NCI-H1092 (cell line): ENCODE results near the gene IP6K2.
"Not testable (repeated sequence)": the region's sequence is repeated elsewhere in the genome, so short reads cannot be mapped to it uniquely, and the experiment has no call there.

Source experiments
- DNase-seq: peaks from one replicate; lab custom pipeline; 2025; lab: John Stamatoyannopoulos, UW

IP6K2 gene, protein sequence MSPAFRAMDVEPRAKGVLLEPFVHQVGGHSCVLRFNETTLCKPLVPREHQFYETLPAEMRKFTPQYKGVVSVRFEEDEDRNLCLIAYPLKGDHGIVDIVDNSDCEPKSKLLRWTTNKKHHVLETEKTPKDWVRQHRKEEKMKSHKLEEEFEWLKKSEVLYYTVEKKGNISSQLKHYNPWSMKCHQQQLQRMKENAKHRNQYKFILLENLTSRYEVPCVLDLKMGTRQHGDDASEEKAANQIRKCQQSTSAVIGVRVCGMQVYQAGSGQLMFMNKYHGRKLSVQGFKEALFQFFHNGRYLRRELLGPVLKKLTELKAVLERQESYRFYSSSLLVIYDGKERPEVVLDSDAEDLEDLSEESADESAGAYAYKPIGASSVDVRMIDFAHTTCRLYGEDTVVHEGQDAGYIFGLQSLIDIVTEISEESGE

DNA sequence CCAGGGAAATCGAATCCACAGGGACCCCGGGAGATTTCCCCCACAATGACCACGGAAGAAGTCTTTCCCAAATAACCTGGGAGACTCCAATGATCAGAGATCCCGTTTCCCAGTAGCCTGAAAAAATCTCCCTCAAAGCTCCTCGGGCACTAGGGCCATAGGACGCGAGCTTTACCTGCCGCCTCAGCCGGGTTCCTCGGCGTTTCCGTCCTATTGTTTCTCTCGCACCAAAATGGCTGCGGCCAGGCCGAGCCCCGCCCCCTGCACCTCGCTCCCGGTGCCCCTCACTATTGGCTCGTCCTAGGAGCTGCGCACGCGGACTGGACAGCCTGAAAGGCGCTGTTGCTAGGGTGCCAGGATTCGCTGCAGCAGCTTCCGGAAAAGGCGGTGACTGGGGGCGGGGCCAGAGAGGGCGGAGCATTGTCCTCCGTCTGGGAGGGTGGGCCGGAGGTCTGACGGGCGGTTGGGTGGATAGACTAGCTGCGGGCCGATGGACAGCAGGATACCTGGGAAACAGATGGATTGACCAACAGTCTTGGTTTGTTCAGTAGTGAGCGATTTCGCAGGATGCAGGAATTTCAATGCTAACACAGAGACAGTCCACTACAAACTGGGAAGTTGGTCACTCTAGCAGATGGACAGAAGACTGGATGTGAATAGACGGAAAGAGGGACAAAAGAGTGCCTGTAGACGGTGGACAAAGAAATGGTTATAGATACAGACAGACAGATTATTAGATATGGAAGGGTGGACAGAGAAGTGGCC, at the start of gene IP6K2:
IP6K2 (minus strand) TSS at position 240 of the 765 bp plus-strand sequence. CDS start 21,930 bp downstream, outside the sequence.
- DNase-seq: peak; percentile 95

DNA sequence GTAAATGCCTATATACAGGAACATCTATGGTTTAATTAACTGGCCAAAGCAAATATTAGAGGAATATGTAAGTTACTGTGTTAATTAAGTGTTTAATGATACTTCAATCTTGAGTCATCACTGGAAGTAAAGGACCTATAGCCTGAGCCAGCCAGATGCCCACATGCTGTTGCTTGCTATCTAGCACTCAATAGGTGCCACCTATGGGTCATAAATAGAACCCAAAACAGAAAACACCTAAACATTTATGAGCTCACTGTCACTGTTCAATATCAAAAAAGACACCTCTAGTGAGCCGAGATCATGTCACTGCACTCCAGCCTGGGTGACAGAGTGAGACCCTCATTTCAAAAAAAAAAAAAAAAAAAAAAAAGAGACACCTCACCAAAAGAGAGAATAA, 48.4 kb upstream of the IP6K2 start:
- DNase-seq: peak; percentile 1

DNA sequence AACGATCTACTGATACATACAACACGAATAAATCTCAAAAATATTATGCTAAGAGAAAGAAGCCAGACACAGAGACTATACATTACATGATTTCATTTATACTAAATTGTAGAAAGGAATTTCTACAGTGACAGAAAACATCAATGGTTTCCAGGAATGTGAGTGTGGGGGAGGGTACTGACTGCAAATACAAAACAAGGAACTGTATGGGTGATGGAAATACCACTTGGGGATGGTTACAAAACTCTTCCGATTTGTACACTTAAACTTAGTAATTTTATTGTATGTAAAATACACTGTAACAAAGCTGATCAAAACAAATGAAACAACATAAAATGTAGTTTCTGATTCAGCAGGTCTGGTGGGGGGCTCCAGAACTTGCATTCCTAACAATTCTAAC, 45.8 kb upstream of the IP6K2 start:
- no peak for DNase-seq

DNA sequence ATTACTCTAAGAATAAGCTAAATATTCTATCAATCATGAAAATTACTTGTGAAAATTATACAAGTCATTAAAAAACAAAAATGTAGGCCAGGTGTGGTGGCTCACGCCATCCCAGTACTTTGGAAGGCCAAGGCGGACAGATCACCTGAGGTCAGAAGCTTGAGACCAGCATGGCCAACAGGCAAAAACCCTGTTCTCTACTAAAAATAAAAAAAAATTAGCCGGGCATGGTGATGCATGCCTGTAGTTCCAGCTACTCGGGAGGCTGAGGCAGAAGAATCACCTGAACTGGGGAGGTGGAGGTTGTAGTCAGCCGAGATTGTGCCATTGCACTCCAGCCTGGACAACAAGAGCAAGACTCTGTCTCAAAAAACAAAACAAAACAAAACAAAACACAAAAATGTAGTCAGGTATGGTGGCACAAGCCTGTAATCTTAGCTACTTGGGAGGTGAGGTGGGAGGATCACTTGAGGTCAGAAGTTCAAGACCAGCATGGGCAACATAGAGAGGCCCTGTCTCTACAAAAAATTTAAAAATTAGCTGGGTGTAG, 43.0 kb upstream of the IP6K2 start:
- not testable (repeated sequence) for DNase-seq

DNA sequence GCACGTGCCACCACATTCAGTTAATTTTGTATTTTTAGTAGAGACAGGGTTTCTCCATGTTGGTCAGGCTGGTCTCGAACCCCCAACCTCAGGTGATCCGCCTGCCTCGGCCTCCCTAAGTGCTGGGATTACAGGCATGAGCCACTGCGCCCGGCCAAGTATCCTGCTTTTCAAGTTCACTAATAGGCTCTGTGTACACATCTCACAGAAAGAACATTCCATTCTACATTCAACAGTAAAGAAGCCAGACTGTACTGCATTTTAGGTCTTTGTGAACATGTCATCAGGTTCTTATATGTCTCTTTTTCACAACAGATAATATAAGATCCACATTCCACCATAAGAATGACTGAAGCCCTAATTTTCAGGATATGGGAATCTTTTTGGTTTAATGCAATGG, 42.5 kb upstream of the IP6K2 start:
- DNase-seq: not testable (repeated sequence)

DNA sequence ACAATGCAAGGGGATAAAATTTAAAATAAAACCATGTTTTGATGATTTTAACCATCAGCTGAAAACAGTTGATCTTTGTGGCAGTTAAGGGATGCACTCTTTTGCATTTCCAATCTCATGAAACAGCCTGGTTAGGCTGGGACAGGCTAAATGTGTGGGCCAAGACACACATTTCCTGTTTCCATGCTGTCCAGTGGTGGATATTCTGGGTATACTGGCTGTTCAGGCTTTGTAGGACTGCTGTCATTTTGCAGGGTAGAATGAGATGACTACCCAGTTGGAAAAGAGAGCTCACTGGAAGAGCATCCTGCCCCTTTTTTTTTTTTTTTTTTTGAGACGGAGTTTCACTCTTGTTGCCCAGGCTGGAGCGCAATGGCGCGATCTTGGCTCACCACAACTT, 42.0 kb upstream of the IP6K2 start:
- no peak for DNase-seq

DNA sequence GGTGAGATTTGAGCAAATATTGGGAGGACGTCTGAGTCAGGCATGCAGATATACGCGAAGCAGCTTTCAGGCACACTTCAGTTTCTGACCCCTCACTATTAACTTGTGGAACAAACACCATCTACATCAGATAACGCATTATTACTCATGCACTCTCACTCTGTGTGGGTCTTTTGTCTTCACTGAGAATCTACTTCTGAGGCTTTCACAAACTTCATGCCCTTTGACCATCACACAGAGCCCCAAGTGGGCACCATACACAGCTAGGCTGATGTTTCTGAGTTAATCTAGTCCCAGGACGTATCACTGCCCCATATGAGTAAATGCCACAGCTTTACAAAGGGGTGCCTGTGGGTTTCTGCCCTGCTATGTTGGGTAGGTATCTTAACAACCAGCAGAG, 39.6 kb upstream of the IP6K2 start:
- DNase-seq: no peak

DNA sequence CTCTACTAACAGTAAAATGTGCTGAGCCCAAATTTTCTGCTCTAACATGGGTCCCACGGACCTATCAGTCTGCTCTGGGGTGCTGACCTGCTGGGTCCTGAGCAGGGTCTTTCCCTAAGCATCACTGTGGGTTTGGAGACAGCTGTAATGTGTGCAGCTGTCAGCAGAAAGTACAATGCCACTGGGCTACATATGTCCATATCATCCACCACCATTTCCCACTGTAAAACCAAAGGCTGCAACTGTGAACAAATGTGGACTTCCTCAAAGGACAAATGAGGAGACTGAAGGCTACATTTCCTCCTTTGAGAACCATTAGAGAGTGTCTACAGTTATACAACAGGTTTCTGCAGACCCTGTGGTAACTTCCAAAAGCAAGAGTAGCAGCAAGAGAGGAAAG, 33.8 kb upstream of the IP6K2 start:
- DNase-seq: no peak

DNA sequence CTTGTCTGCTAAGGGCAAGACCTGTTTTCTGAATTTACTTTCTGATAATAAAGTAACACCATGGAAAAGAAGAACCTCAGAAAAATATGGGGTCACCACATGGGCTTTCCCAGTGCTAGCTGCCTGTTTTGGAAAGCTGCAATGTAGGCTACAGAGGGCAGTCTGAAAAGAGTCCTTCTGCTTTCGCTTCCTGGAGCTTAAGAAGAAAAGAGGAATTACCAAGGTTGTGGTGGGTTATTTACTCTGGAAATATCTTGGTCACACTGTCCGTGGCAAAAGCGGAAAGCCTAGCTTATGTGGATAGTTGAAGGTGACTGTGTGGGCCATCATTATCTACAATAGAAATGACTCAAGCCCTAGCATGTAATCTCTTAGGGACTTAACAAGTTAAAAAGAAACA, 31.7 kb upstream of the IP6K2 start:
- DNase-seq: no peak

DNA sequence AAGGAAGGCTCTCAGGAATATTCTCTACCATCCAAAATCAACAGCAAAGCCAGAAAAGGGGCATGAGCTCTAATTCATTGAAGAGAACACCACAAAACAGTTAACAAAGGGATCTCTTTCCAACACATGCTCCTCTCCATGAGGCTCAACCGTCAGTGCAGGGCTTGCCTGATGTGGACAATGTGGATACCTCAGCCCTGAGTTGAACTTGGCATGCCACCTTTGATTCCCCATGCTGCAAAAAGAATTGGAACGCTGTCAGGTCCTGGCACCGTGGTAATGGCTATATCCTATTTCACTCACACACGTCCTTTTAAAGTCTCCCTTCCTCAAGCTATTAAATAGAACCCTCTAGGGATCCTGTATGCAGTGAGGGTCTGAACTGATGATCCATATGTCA, 30.7 kb upstream of the IP6K2 start:
- peak; percentile 85 for DNase-seq

DNA sequence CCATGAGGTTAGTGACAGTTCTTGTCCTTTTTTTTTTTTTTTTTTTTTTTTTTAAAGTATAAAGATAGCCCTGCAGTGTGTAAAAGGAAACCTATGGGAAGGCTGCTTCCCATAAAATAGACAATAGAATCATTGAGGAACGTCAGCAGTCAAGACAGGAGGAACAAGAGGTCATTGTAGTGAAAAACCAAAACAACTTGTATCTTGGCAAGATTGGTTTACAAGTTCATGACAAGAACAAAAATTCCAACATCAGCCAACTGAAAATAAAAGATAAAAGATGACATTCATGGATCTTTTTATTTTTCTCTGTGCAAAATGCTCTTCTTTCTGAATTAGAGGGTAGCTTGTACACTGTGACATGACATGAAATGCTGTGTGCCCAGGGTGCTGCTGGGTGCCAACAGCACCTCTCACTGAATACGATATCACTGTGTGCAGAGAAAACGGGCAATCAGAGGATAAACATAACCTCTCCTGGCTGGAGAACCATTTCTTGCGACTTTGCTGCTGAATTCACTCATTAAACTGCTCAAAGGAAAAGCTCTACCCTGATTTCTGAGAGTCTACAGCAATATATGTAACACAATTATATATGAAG, 30.1 kb upstream of the IP6K2 start:
- DNase-seq: peak; percentile 10

DNA sequence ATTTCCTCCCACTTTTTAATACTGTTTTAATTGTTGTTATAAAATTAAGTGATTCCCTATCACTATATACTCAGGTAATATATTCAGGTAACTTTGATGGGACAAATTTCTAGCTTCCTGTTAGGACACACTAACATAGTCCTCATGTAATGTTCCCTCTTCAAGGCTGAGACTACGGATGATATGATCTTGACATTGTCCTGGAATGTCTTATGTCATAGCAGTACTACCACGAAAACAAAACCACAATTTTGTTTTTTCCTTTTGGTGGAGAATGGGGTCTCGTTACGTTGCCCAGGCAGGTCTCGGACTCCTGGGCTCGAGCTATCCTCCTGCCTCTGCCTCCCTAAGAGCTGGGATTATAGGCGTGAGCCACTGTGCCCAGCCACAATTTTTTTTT, 26.8 kb upstream of the IP6K2 start:
- DNase-seq: no peak

DNA sequence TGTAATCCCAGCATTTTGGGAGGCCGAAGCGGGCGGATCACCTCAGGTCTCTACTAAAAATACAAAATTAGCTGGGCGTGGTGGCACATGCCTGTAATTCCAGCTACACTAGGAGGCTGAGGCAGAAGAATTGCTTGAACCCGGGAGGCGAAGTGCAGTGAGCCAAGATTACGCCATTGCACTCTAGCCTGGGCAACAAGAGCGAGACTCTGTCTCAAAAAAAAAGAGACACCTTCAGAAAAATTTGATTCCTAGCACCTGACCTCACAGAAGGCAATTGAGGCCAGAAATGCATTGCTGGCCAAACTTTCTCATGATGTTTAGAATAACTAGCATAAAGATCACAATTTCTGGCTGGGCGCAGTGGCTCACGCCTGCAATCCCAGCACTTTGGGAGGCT, 24.2 kb upstream of the IP6K2 start:
- not testable (repeated sequence) for DNase-seq

DNA sequence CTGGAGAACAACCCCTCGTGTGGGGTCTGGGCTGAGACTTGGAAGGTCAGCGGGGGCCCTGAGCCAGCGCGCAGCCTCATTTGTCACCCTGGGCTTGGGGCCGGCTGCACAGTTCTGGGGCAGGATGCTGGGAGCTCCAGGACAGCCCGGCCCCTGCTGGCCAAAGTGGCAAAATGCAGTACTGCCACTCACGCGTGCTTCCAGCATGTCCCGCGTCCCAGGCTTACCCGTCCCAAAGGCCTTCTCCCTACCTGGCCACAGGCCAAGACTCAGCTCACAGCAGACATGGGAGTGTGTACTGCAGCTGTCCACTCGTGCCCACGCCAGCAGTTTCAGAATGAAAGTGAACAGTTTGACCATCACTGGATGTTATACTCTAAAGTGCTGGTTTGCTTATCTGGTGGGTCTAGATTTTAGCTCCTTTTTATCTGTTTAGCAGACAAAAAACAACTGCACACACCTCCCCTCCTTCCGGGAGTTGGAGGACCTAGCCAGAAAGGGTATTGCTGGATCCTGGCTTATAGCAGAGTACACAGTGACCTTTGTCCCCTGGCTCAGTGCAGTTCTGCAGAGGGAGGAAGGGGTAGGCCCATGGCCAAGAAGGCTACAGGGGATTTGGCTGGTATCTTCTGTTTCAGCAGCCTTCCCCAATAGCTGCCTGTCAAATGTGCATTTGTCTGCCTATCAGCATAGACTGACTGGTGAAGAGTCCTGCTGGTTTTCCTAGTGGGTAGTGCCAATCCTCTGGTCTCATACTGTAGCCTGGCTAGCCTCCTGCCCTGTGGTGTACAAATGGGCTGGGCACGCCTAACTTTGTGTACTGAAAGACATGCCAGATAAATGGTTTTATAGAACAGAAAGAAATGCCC, 23.2 kb upstream of the IP6K2 start:
- DNase-seq: peak; percentile 22

DNA sequence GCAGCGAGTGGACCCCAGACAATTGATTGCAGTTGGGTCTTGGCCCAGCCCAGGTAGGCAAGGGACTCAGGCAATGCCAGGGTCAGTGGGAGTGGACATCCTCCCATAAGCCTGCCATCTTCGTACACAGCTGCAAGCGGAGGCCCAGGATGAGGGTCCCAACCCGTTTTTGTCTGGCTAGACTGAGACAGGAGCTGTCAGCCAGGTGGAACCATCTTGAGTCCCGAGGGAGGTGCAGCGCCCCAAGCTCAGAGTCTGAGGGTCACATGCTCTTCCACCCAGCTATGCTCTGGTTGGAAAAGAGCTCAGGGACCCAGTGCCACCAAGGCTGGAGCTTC, 22.6 kb upstream of the IP6K2 start:
- no peak for DNase-seq

DNA sequence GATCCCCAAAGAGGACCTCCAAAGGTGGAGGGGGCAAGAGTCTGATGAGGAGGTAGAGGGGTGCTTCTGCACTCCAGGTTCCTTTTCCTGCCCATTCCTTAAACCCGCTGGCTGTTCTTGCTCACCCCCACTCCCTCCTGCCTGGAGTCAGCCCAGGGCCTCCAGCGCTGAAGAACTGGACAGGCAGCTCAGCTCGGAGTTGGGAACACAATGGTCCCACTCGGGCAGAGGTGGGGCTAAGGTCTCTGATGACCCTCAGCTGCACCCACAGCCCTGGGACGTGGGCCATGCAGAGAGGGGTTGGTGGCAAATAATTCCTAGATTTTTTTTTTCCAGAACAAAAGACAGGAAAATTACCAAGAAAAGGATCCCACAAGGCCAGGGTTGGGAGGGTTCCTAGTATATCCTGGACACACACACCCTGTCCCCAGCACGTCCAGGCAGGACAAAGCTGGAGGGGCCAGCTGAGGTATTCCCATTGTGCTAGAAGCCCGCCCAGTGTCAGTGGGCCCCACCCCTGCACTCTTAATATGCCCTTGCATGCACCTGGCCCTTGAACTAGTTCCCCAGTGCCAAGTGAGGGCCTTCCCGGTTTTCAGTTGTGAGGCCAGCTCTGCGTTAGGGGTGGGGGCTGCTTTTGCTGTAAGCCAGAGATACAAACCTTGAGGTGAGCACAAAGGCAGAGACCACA, 22.1 kb upstream of the IP6K2 start:
- DNase-seq: peak; percentile 15

DNA sequence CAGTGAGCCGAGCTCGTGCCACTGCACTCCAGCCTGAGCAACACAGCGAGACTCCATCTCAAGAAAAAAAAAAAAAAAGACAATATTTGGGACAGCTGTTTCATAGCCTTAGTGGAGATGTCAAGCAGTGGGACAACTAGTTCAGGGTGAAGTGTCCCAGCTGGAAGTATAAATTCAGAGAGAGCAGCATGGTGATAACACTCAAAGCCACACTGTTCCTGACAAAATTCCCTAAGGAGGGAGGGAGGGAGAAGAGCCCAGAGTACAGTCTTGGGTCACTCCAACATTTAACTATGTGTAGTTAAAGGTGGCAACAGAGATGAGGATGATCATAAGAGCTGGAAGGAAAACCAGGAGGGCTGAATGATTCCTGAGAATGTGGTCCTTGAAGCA, 21.1 kb upstream of the IP6K2 start:
- DNase-seq: no peak

DNA sequence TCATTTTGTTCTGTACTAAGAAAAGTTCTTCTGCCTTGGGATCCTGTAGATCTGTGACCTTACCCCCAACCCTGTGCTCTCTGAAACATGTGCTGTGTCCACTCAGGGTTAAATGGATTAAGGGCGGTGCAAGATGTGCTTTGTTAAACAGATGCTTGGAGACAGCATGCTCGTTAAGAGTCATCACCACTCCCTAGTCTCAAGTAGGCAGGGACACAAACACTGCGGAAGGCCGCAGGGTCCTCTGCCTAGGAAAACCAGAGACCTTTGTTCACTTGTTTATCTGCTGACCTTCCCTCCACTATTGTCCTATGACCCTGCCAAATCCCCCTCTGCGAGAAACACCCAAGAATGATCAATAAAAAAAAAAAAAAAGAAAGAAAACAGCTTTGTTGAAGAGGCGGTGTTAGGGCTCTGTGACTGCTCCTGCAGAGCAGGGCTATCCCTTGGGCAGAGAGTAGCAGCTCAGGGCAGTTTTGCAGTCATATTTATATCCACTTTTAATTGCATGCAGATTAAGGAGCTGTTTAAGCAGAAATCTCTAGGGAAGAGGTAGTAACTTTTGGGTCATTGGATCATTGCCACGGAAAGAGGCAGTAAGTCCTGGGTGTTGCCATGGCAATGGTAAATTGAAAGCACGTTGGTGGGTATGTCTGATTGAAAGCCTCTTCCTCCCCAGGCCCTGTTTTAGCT, 18.2 kb upstream of the IP6K2 start:
- not testable (repeated sequence) for DNase-seq

DNA sequence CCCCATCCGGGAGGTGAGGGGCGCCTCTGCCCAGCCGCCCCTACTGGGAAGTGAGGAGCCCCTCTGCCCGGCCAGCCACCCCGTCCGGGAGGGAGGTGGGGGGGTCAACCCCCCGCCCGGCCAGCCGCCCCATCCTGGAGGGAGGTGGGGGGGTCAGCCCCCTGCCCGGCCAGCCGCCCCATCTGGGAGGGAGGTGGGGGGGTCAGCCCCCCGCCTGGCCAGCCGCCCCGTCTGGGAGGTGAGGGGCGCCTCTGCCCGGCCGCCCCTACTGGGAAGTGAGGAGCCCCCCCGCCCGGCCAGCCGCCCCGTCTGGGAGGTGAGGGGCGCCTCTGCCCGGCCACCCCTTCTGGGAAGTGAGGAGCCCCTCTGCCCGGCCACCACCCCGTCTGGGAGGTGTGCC, 17.5 kb upstream of the IP6K2 start:
- not testable (repeated sequence) for DNase-seq

DNA sequence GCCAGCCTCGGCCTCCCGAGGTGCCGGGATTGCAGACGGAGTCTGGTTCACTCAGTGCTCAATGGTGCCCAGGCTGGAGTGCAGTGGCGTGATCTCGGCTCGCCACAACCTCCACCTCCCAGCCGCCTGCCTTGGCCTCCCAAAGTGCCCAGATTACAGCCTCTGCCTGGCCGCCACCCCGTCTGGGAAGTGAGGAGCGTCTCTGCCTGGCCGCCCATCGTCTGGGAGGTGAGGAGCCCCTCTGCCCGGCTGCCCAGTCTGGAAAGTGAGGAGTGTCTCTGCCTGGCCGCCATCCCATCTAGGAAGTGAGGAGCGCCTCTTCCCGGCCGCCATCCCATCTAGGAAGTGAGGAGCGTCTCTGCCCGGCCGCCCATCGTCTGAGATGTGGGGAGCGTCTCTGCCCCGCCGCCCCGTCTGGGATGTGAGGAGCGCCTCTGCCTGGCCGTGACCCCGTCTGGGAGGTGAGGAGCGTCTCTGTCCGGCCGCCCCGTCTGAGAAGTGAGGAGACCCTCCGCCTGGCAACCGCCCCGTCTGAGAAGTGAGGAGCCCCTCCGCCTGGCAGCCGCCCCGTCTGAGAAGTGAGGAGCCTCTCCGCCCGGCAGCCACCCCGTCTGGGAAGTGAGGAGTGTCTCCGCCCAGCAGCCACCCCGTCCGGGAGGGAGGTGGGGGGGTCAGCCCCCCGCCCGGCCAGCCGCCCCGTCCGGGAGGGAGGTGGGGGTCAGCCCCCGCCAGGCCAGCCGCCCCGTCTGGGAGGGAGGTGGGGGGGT, 16.9 kb upstream of the IP6K2 start:
- DNase-seq: not testable (repeated sequence)
